Measurements from ENCODE around the gene ADAMTS3.
A peak's percentile ranks its signal among the peaks of the same experiment; 100 is the strongest.
"Not testable (repeated sequence)": the region's sequence is repeated elsewhere in the genome, so short reads cannot be mapped to it uniquely, and the experiment has no call there.

The ADAMTS3 gene

GRCh38 chr4:72546456-72546855 is 22.6 kb downstream of the ADAMTS3 start:
- DNase-seq, result no peak

- not testable (repeated sequence) for DNase-seq
These were observed 28.3 kb downstream of the ADAMTS3 start for GRCh38 chr4:72540694-72541093.

GRCh38 chr4:72538006-72538405 is 31.0 kb downstream of the ADAMTS3 start:
- DNase-seq, result no peak

GRCh38 chr4:72536443-72536842 is 32.6 kb downstream of the ADAMTS3 start:
- no peak for DNase-seq

- DNase-seq, result no peak
These were observed 37.2 kb downstream of the ADAMTS3 start for GRCh38 chr4:72531768-72532290.

- DNase-seq, result no peak
These were observed 37.7 kb downstream of the ADAMTS3 start for GRCh38 chr4:72531322-72531721.

- no peak for DNase-seq
These were observed 39.7 kb downstream of the ADAMTS3 start for GRCh38 chr4:72529148-72529822.

GRCh38 chr4:72527038-72527646 is 41.9 kb downstream of the ADAMTS3 start:
- no peak for DNase-seq

GRCh38 chr4:72525938-72526337 is 43.1 kb downstream of the ADAMTS3 start:
- no peak for DNase-seq

GRCh38 chr4:72522440-72522839 is 46.6 kb downstream of the ADAMTS3 start:
- DNase-seq, result no peak

- no peak for DNase-seq
These were observed 55.8 kb downstream of the ADAMTS3 start for GRCh38 chr4:72513227-72513626.

GRCh38 chr4:72507860-72508419 is 61.1 kb downstream of the ADAMTS3 start:
- no peak for DNase-seq

GRCh38 chr4:72507167-72507566 is 61.9 kb downstream of the ADAMTS3 start:
- no peak for DNase-seq

- peak; percentile 27 for DNase-seq
These were observed 63.7 kb downstream of the ADAMTS3 start for GRCh38 chr4:72505314-72505744.

- DNase-seq, result no peak
These were observed 68.8 kb downstream of the ADAMTS3 start for GRCh38 chr4:72500214-72500613.

- no peak for DNase-seq
These were observed 72.9 kb downstream of the ADAMTS3 start for GRCh38 chr4:72496119-72496518.

- no peak for DNase-seq
These were observed 74.9 kb downstream of the ADAMTS3 start for GRCh38 chr4:72494156-72494555.

GRCh38 chr4:72489267-72489666 is 79.8 kb downstream of the ADAMTS3 start:
- no peak for DNase-seq

GRCh38 chr4:72486991-72487390 is 82.0 kb downstream of the ADAMTS3 start:
- no peak for DNase-seq

GRCh38 chr4:72484981-72485380 is 84.0 kb downstream of the ADAMTS3 start:
- DNase-seq, result no peak

GRCh38 chr4:72473434-72473900 is 95.6 kb downstream of the ADAMTS3 start:
- no peak for DNase-seq

GRCh38 chr4:72471816-72472215 is 97.2 kb downstream of the ADAMTS3 start:
- no peak for DNase-seq

- no peak for DNase-seq
These were observed 100.0 kb downstream of the ADAMTS3 start for GRCh38 chr4:72468904-72469502.

- DNase-seq, result no peak
These were observed 101.4 kb downstream of the ADAMTS3 start for GRCh38 chr4:72467633-72468032.

All from GDM1 (cell line).